Jurkat, Clone E6-1 (cell line): ENCODE data around the gene PTPRO.

ENCODE experiments used
- DNase-seq: peaks from one replicate; pipeline ENCODE4 v3.0.0-alpha.2; 2011; ENCODE audit warnings: low read depth, low spot score
- H3K4me3 ChIP-seq: 2 replicates; pipeline ENCODE4 v1.5.1; 2011; ENCODE audit warnings: mild to moderate bottlenecking, low read length, control low read depth, moderate library complexity

The PTPRO gene

GRCh38 chr12:15541996-15542631, 219.8 kb downstream of the PTPRO start:
- H3K4me3 ChIP-seq: no peak overlapping the region
- DNase-seq: no peak

GRCh38 chr12:15543347-15543746, 221.0 kb downstream of the PTPRO start:
- no peak for DNase-seq
- no peak overlapping the region for H3K4me3 ChIP-seq

DNA sequence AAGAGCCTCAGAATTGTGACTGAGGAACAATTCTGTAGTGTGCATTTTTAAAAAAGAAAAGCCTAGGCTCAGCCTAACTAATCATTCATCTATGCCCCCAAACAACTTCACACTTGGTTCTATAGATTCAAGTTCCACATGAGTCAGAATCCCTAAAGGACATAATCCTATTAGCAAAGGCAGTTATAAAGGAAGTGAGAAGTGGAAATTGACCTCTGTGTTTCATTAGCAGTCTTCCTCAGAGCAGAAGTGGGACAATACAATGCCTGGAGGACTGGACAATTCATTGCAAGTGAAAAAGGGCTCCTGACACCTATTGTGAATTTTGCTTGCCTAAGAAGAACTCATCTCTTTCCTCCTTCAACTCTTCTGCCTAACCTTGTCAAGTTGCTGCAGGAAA, 222.3 kb downstream of the PTPRO start:
- H3K4me3 ChIP-seq: no peak overlapping the region
- no peak for DNase-seq

GRCh38 chr12:15545334-15545733, 223.0 kb downstream of the PTPRO start:
- no peak for DNase-seq
- no peak overlapping the region for H3K4me3 ChIP-seq

DNA sequence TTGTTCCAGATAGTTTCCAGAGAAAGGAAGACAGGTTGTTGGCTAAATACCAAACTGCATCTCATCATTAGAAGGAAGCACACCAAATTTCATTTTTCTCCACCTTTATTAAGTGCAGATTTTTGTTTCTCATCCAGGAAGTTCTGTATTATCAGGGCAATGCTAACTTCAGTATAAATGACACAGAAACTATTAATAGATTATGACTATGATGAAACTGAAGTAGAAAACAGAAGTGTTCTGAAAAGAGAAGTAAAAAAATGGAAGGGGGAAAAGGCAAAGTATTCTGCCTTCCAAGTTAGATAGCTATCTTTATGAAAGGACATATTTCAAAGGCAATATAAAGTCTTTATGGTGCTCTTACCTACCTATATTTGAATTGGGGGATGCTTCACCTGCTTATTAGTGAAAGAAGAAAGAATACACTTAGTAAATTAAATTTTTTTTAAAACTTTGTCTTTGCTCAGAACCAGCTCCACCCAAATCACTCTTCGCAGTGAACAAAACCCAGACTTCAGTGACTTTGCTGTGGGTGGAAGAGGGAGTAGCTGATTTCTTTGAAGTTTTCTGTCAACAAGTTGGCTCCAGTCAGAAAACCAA, 223.9 kb downstream of the PTPRO start:
- no peak overlapping the region for H3K4me3 ChIP-seq
- DNase-seq: no peak

- DNase-seq: no peak
- H3K4me3 ChIP-seq: no peak overlapping the region
These were observed 224.8 kb downstream of the PTPRO start for GRCh38 chr12:15547063-15547462.

DNA sequence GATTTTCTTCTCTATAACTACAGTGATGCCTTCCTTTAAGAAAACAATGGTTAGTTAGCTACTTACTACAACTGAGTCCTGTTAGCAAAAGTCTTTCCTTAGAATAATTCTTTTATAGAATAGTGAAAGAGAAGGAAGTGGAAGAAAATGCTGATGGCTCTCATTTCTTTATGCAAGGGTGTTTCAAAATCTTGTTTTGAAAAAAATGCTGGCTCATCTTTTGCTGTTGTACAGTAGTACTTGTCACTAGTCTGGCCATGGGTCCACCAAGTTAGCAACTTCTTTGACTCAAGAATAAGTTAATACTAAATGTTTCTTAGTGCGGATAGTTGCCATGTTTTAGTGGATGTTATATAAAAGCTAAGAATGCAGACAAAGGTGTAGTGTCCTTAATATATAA, 225.4 kb downstream of the PTPRO start:
- DNase-seq: no peak
- H3K4me3 ChIP-seq: no peak overlapping the region

- DNase-seq: no peak
These were observed 228.5 kb downstream of the PTPRO start for GRCh38 chr12:15550793-15551192.

DNA sequence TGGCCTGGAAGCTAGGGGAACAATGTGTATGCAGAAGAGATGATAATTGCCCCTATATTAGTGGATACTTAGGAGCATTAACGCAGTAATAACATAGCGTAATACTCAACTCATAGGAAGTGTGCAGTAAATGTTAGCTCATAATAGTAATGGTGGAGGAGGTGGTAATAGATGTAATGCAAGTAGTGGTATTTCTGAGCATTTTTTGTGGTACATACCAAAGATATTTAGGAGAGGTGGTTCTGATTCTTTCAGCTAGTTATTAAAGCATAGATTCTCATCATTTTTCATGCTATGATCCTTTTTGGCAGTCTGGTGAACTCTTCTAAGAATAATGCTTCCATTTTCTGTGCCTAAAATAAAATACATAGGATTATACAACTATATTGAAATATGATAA, 233.1 kb downstream of the PTPRO start:
- no peak overlapping the region for H3K4me3 ChIP-seq
- no peak for DNase-seq

More at GRCh38 chr12:15550793-15551192, 228.5 kb downstream of the PTPRO start:
- H3K4me3 ChIP-seq: no peak overlapping the region

DNA sequence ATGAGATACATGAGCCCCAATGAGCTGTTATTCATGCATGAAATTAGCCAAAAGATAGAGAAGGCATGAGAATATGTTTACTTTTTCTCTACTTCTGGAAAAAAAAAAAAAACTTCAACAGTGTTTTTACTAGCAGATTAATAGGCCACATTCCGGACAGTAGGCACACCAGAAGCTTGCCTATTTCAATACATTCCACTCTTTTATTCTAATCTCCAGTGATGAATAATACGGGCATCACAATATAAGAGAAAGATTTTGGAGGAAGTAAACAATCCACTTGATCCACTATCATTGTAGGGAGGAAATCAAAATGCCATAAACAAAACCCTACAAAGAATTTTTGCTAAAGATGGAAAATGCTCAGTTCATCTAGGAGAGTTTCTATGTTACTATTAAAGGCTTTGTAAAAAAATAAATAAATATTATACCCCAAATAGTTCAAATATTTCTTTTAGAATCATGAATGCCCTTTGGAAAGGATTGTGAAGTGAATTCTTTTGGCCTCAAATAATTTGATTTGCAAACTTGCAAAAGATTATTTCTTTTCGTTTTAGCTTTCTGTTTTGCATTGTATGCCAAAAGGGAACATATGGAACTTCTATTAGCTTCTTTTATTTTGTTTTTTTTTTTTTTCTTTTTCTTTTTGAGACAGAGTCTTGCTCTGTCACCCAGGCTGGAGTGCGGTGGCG, 234.2 kb downstream of the PTPRO start:
- H3K4me3 ChIP-seq: no peak overlapping the region
- DNase-seq: no peak

- H3K4me3 ChIP-seq: no peak overlapping the region
- no peak for DNase-seq
These were observed 236.7 kb downstream of the PTPRO start for GRCh38 chr12:15558915-15559528.

DNA sequence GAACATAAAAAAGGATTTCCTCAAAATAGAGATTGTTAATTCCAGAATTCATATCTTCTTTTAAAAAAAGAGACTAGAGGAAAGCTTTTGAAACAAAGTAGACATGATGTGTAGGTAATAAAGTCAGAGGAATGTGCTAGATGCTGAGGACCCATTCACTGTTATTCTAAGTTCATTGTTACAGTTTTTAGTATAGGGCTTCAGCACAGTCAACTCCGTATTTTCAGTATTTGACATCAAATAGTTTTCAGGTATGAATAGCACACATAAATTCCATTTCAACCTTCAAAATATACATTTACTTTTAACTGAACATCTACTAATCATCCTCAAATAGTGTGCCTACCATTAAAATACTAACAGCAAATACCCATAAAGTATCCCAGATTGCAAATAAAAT, 239.1 kb downstream of the PTPRO start:
- no peak overlapping the region for H3K4me3 ChIP-seq
- no peak for DNase-seq

- DNase-seq: no peak
- H3K4me3 ChIP-seq: no peak overlapping the region
These were observed 240.0 kb downstream of the PTPRO start for GRCh38 chr12:15562263-15562662.

GRCh38 chr12:15563663-15564062, 241.4 kb downstream of the PTPRO start:
- no peak overlapping the region for H3K4me3 ChIP-seq
- DNase-seq: no peak

GRCh38 chr12:15574353-15574752, 252.0 kb downstream of the PTPRO start:
- no peak for DNase-seq
- no peak overlapping the region for H3K4me3 ChIP-seq

- H3K4me3 ChIP-seq: no peak overlapping the region
- no peak for DNase-seq
These were observed 253.6 kb downstream of the PTPRO start for GRCh38 chr12:15575671-15576541.

GRCh38 chr12:15580431-15580830, 258.1 kb downstream of the PTPRO start:
- H3K4me3 ChIP-seq: no peak overlapping the region
- no peak for DNase-seq

DNA sequence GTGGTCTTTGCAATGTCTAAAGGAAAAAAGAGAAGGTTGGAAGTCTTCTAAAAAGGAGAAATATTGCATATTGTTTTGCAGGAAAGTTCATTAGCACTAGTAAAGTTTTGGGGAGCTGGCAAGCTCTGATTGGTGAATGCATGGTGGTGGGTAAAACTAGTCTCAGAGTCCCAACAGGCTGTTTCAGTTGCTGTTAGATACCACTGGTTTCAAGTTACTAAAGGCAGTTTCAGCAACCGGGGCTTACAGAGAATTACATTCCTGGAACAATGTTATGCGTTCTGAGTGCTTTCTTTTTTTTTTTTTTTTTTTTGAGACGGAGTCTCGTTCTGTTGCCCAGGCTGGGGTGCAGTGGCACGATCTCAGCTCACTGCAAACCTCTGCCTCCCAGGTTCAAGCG, 258.7 kb downstream of the PTPRO start:
- no peak for DNase-seq
- no peak overlapping the region for H3K4me3 ChIP-seq

DNA sequence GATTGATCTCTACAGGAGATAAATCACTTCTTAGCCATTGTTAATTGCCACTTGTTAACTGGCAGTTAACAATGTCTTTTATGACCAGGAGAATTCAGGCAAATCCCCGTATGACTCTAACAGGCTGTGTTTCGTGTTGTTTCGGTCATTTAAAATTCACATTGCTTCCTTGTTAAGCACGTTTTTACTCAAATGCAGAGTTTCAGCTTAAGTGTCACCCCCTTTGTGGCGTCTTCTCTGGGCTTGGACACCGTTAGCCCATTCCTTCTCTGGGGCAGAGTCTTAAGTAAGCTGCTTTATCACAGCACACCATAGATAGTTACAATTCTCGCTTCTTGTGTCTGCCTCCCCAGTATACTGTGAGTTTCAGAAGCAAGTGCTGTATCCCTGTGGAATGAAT, 261.5 kb downstream of the PTPRO start:
- DNase-seq: no peak
- no peak overlapping the region for H3K4me3 ChIP-seq
